Measurements from ENCODE around the gene IAH1. TPM values are rescaled to one million over a fixed set of nuclear protein-coding genes. Genes with fewer than 3 reads are reported as not detected.

IAH1 gene, protein sequence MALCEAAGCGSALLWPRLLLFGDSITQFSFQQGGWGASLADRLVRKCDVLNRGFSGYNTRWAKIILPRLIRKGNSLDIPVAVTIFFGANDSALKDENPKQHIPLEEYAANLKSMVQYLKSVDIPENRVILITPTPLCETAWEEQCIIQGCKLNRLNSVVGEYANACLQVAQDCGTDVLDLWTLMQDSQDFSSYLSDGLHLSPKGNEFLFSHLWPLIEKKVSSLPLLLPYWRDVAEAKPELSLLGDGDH
- total RNA-seq (2014; rRNA removed) (39.3 and 46.8 TPM in 2 replicates), Bru-seq, nascent RNA (percentile 83 among the genes with signal in this experiment), BruChase-seq, experiment 1, labeled RNA remaining after a 6-hour chase (percentile 73 among the genes with signal in this experiment), BruChase-seq, experiment 2, labeled RNA remaining after a 2-hour chase (percentile 67 among the genes with signal in this experiment)
- long read RNA-seq, transcript IAH1-215 (6 exons, 1,266 nt), result major isoform, 38 of 58 reads
- long read RNA-seq, partial matches to known transcripts, result 2 of 58 reads
- long read RNA-seq, other reads (novel, unspliced or antisense), result 13 of 58 reads

DNA sequence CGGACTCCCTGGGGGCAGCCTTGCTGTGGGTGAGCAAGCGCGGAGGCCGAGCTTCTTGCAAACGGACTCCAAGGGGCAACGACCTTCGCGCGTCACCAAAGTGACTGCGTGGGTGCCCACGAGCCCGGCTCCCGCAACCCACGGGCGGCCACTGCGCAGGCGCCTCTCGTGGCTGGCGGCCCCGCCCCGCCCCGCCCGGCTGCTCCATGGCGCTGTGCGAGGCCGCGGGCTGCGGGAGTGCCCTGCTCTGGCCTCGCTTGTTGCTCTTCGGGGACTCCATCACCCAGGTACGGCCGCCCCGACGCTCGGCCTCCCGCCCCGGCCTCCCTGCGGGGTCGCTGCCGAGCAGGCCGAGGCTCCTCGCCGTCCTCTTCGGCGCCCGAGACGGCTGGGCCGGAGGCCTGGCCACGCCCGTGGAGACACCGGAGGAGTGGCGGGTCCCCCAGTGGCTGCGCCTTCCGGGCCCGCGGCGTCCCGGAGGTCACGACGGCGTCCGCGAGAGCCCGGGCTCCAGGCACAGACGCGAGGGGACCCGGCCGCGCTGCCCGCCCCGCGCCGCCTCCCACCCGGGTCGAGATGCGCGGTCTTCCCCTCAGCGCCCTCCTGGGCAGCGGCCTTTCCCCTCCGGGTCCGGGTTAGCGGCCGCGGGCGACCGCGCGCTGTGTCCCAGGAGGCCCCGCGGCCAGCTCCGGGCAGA is at the start of gene IAH1:
Gene IAH1, plus strand, starts transcription at position 191 of the 697 bp plus-strand sequence. Its CDS starts 16 bp downstream, at position 207.
- H3K9me3 ChIP-seq (ENCODE audit: low read length), result no peaks in the 10 kb centered on the region
- DNase-seq, result peak; percentile 53
- peaks cover 30% of the 10 kb centered on the region for H3K79me2 ChIP-seq (ENCODE audit: low read length)
- H4K20me1 ChIP-seq (ENCODE audit: low read length), result no peaks in the 10 kb centered on the region
- peaks cover 16% of the 10 kb centered on the region for H3K36me3 ChIP-seq (ENCODE audit: low read depth, low read length)
- intact Hi-C loops (cut with micrococcal nuclease), result loop anchor here (5.0 kb wide), 1 partner anchor 52 kb away; the partner anchor contains the start of genes CPSF3 and ITGB1BP1
- H3K27me3 ChIP-seq (ENCODE audit: low read length), result no peaks in the 10 kb centered on the region
- H3K4me3 ChIP-seq (ENCODE audit: low read length), result peak within 1 kb of the TSS; percentile 74
- peak within 1 kb of the TSS; percentile 95 for H3K4me2 ChIP-seq (ENCODE audit: low read length)
- BruUV-seq (replicated peaks), result no TSS peak
- CTCF ChIA-PET, result interaction anchor here (0.6 kb wide), 1 partner anchor 510 kb away, joined by 4 read pairs; no protein-coding TSS in a partner anchor
- peaks cover 8% of the 10 kb centered on the region; the same call in 1 of the 2 replicates for H3K4me1 ChIP-seq (ENCODE audit: insufficient read depth, low read length)
- peak within 1 kb of the TSS; percentile 85 for H2AFZ ChIP-seq (ENCODE audit: low read length)
- peak within 1 kb of the TSS; percentile 50 for H3K27ac ChIP-seq (ENCODE audit: low read length)
- TF ChIP-seq CTCF (conservative IDR thresholded peaks at IDR 0.05; ENCODE audit: low read depth, low read length), result no peak
- no peak for TF ChIP-seq EZH2 (IDR thresholded peaks at IDR 0.05; ENCODE audit: low read length, unreplicated experiment)
- TF ChIP-seq EZH2phosphoT487 (IDR thresholded peaks at IDR 0.05; ENCODE audit: borderline replicate concordance, low read length), result no peak
- H3K9ac ChIP-seq (ENCODE audit: low read length), result peak within 1 kb of the TSS; percentile 92
- peak; percentile 85 for ATAC-seq
- no peaks in the 10 kb centered on the region for H3K9me2 ChIP-seq (replicated peaks; ENCODE audit: low read length)
- H3F3A ChIP-seq (ENCODE audit: low read length, unreplicated experiment), result no peaks in the 10 kb centered on the region
- POLR2A ChIA-PET (ENCODE audit: unreplicated experiment), result no interaction called here

- POLR2A ChIA-PET (ENCODE audit: unreplicated experiment), result no interaction called here
Observed at GRCh38 chr2:9428965-9429577, 45.3 kb upstream of the IAH1 start.

More at GRCh38 chr2:9428965-9429577, 45.3 kb upstream of the IAH1 start:
- peaks cover 33% of the 10 kb centered on the region for H3K4me1 ChIP-seq (ENCODE audit: insufficient read depth, low read length)
- no peaks in the 10 kb centered on the region for H3K9me2 ChIP-seq (replicated peaks; ENCODE audit: low read length)
- H3K4me3 ChIP-seq (ENCODE audit: low read length), result no peak overlapping the region
- CTCF ChIA-PET, result no interaction called here
- no peaks in the 10 kb centered on the region for H3K9me3 ChIP-seq (ENCODE audit: low read length)
- DNase-seq, result no peak
- ATAC-seq, result no peak
- no peaks in the 10 kb centered on the region for H4K20me1 ChIP-seq (ENCODE audit: low read length)
- no peak overlapping the region for H3K27ac ChIP-seq (ENCODE audit: low read length)
- peaks cover 33% of the 10 kb centered on the region for H3K36me3 ChIP-seq (ENCODE audit: low read depth, low read length)
- H3K27me3 ChIP-seq (ENCODE audit: low read length), result no peaks in the 10 kb centered on the region
- H2AFZ ChIP-seq (ENCODE audit: low read length), result no peak overlapping the region
- no peaks in the 10 kb centered on the region for H3F3A ChIP-seq (ENCODE audit: low read length, unreplicated experiment)
- H3K4me2 ChIP-seq (ENCODE audit: low read length), result no peak overlapping the region
- BruUV-seq (replicated peaks), result no TSS peak
- peaks cover 23% of the 10 kb centered on the region for H3K79me2 ChIP-seq (ENCODE audit: low read length)
- TF ChIP-seq CTCF (conservative IDR thresholded peaks at IDR 0.05; ENCODE audit: low read depth, low read length) (no peak), EZH2phosphoT487 (IDR thresholded peaks at IDR 0.05; ENCODE audit: borderline replicate concordance, low read length) (no peak), EZH2 (IDR thresholded peaks at IDR 0.05; ENCODE audit: low read length, unreplicated experiment) (no peak)
- H3K9ac ChIP-seq (ENCODE audit: low read length), result no peak overlapping the region
- intact Hi-C loops (cut with micrococcal nuclease), result no loop called here
